ENCODE results near the gene RSRP1. TPM values are rescaled to one million over a fixed set of nuclear protein-coding genes. Genes with fewer than 3 reads are reported as not detected.

Gene RSRP1
- total and polyA plus RNA-seq, 2 donors (not counting 3 experiments of a cell fraction or from before 2014, with no cell fraction given) = 50.5 to 99.4 TPM

GRCh38 chr1:25208092-25208491, 39.2 kb downstream of the RSRP1 start:
- FAIRE-seq (no peak), DNase-seq (ENCODE audit: low read depth, low spot score) (no peak)
- H3K4me1 ChIP-seq (ENCODE audit: control insufficient read depth, extremely low read depth, insufficient read depth, low read length) = no peaks in the 10 kb centered on the region
- no peaks in the 10 kb centered on the region for H3K9me1 ChIP-seq (replicated peaks; ENCODE audit: control insufficient read depth, extremely low read depth, insufficient read depth, low read length)
- no TSS peak for BruUV-seq (replicated peaks)
- intact Hi-C loops (cut with micrococcal nuclease) = loop anchor here (5.0 kb wide), 1 partner anchor 171 kb away; no protein-coding TSS in a partner anchor
- no peaks in the 10 kb centered on the region for H3K36me3 ChIP-seq (ENCODE audit: control insufficient read depth in 2 of 2, extremely low read depth in 1 of 2, insufficient read depth in 2 of 2, low read length in 2 of 2)
- H3K79me2 ChIP-seq (ENCODE audit: control insufficient read depth, insufficient read depth, low read length) = no peaks in the 10 kb centered on the region
- no peaks in the 10 kb centered on the region for H4K20me1 ChIP-seq (replicated peaks; ENCODE audit: control insufficient read depth, extremely low read depth, insufficient read depth, low read length)
- peaks cover 3 to 4% of the 10 kb centered on the region in 2 experiments for H3K27me3 ChIP-seq (ENCODE audit: control insufficient read depth in 2 of 2, insufficient read depth in 2 of 2, low read length in 2 of 2)
- dilution Hi-C loops (cut with MboI; ENCODE audit: extremely low pct_ligation_motif_present, low sequenced_read_pairs) = no loop called here
- no peak for TF ChIP-seq EZH2 (IDR thresholded peaks at IDR 0.05; ENCODE audit: borderline replicate concordance, low read depth, low read length, severe bottlenecking)
- no peak for TF ChIP-seq MAX (IDR thresholded peaks at IDR 0.05; ENCODE audit: insufficient read depth, insufficient read length)
- TF ChIP-seq JUN (IDR thresholded peaks at IDR 0.05; ENCODE audit: borderline replicate concordance, insufficient read depth, insufficient read length, low read depth) = no peak
- no peak for TF ChIP-seq POLR2A (IDR thresholded peaks at IDR 0.05; ENCODE audit: low read depth, low read length)
- TF ChIP-seq CTCF (IDR thresholded peaks at IDR 0.05; ENCODE audit: extremely low read depth in 1 of 2, insufficient read depth in 1 of 2, low read depth in 1 of 2, low read length in 2 of 2) = no peak
- no peak for TF ChIP-seq FOS (IDR thresholded peaks at IDR 0.05; ENCODE audit: borderline replicate concordance, insufficient read depth, low read length)
- TF ChIP-seq MYC (IDR thresholded peaks at IDR 0.05; ENCODE audit: low read depth, low read length) = no peak
- no peak for TF ChIP-seq POLR2AphosphoS5 (IDR thresholded peaks at IDR 0.05; ENCODE audit: insufficient read depth, low read depth, low read length)
- TF ChIP-seq GATA2 (IDR thresholded peaks at IDR 0.05; ENCODE audit: insufficient read depth, insufficient read length, low read depth, low read length) = no peak
- no peaks in the 10 kb centered on the region for H3K9me3 ChIP-seq (replicated peaks; ENCODE audit: control insufficient read depth, insufficient read depth, low read length)
- POLR2A ChIA-PET = no interaction called here
- H3K4me3 ChIP-seq (replicated peaks in 1 of 3; ENCODE audit: insufficient read depth in 1 of 3, low read depth in 1 of 3, low read length in 3 of 3) = no peak overlapping the region
- no peak overlapping the region for H3K4me2 ChIP-seq (ENCODE audit: insufficient read depth, low read length)
- no peak overlapping the region for H3K9ac ChIP-seq (replicated peaks; ENCODE audit: extremely low read depth, insufficient read depth, low read length)
- no peak overlapping the region for H2AFZ ChIP-seq (ENCODE audit: low read depth, low read length)
- H3K27ac ChIP-seq (ENCODE audit: insufficient read depth, low read depth, low read length) = no peak overlapping the region
- CTCF ChIA-PET = no interaction called here

Measured in endothelial cell of umbilical vein (primary cell).